WERI-Rb-1 (cell line): Measurements from ENCODE around the gene TNRC6A.

Experiments used
- DNase-seq: peaks from one replicate; pipeline ENCODE4 v3.0.0-alpha.2; 2020
- H3K27ac ChIP-seq: fragments of 250-450 bp; sonication (Bioruptor Pico); 2 replicates; pipeline ENCODE4 v1.5.1; 2020; ENCODE audit warnings: mild to moderate bottlenecking, moderate library complexity
- H3K27me3 ChIP-seq: fragments of 250-450 bp; sonication (Bioruptor Pico); 2 replicates; pipeline ENCODE4 v1.5.1; 2021; ENCODE audit warnings: mild to moderate bottlenecking, low read depth, moderate library complexity; ENCODE audit not compliant: insufficient read depth, severe bottlenecking
- H3K36me3 ChIP-seq: fragments of 250-450 bp; sonication (Bioruptor Pico); 2 replicates; pipeline ENCODE4 v1.5.1; 2020; ENCODE audit warnings: mild to moderate bottlenecking, moderate library complexity
- H3K4me3 ChIP-seq: 2 replicates; pipeline ENCODE4 v1.5.1; 2011; ENCODE audit warnings: low read depth, mild to moderate bottlenecking, control low read depth, low read length
- H3K9me3 ChIP-seq: fragments of 250-450 bp; sonication (Bioruptor Pico); 2 replicates; pipeline ENCODE4 v1.5.1; 2021; ENCODE audit warnings: mild to moderate bottlenecking, moderate library complexity; ENCODE audit not compliant: severe bottlenecking
- TF ChIP-seq, protein P1 (sequence below): IDR thresholded peaks from 2 replicates; pipeline ENCODE4 v1.5.1; 2011; ENCODE audit warnings: low read depth, mild to moderate bottlenecking, control low read depth, inconsistent platforms, low read length

Gene TNRC6A

DNA sequence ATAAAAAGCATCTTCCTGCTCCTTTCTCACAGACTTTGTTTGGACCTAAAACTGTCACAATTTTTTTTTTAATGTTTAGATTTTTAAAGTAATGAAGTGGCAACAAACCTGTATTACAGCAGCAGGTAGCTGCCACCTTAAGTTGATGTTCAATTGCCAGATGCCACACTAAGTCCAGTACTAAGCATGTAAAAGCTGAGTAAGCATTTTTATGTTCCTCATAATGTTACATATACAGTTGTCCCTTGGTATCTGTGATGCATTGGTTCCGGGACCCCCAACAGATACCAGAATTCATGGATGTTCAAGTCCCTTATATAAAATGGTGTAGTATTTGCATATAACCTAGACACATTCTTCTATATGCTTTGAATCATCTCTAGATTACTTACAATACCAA is 45.1 kb downstream of the TNRC6A start:
- no peaks in the 10 kb centered on the region for H3K27me3 ChIP-seq
- no peak for DNase-seq
- TF ChIP-seq, protein P1, sequence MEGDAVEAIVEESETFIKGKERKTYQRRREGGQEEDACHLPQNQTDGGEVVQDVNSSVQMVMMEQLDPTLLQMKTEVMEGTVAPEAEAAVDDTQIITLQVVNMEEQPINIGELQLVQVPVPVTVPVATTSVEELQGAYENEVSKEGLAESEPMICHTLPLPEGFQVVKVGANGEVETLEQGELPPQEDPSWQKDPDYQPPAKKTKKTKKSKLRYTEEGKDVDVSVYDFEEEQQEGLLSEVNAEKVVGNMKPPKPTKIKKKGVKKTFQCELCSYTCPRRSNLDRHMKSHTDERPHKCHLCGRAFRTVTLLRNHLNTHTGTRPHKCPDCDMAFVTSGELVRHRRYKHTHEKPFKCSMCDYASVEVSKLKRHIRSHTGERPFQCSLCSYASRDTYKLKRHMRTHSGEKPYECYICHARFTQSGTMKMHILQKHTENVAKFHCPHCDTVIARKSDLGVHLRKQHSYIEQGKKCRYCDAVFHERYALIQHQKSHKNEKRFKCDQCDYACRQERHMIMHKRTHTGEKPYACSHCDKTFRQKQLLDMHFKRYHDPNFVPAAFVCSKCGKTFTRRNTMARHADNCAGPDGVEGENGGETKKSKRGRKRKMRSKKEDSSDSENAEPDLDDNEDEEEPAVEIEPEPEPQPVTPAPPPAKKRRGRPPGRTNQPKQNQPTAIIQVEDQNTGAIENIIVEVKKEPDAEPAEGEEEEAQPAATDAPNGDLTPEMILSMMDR: no peak
- peaks cover 38% of the 10 kb centered on the region for H3K36me3 ChIP-seq
- no peaks in the 10 kb centered on the region for H3K9me3 ChIP-seq
- H3K4me3 ChIP-seq: no peak overlapping the region
- H3K27ac ChIP-seq: no peak overlapping the region

DNA sequence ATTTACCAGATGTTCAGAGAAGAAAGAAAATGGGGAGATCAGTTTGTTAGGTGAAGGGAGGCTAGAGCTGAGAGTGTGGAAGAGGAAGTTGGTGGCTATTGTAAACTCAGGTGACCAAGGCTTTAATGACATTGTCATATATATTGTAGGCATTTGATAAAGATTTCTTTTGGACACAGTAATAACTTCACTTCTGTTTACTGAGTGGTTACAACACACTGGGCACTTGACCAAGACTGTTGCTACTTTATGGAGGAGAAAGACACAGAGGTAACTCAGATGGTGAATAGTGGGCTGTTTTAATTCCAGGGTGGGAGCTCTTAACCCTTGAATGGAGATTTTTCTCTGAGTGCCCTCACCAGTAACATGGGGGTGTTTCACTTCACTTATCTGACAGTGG is 46.0 kb downstream of the TNRC6A start:
- Histone ChIP-seq H3K27ac (no peak overlapping the region), H3K4me3 (no peak overlapping the region), H3K27me3 (no peaks in the 10 kb centered on the region), H3K36me3 (peaks cover 47% of the 10 kb centered on the region), H3K9me3 (no peaks in the 10 kb centered on the region)
- no peak for DNase-seq
- TF ChIP-seq, protein P1: no peak

DNA sequence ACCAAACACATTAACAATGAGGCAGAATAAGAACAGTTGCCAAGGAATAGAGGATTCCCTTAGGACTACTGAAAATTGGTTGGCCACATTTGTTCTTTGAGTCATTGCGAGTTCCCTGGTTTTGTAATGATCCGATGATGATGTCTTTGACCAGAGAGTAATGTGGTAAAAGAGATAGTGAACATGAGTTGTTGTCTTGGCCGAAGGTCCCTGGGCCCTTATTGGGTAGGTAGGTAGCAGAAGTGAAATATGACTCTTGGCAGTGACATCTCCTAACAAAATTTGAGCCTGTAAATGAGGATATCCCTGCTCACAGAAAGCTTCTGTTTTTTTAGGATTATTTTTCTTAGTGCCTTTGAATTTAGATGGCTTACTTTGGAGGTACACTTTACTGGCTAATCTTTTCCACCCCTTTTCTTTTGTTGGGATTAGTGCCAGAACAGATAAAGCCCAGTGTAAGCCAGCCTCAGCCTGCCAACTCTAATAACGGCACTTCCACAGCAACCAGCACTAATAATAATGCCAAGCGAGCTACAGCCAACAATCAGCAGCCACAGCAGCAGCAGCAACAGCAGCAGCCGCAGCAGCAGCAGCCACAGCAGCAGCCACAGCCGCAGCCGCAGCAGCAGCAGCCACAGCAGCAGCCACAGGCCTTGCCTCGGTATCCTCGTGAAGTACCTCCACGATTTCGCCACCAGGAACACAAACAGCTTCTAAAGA is 47.2 kb downstream of the TNRC6A start:
- no peak overlapping the region for H3K4me3 ChIP-seq
- no peak for DNase-seq
- no peaks in the 10 kb centered on the region for H3K9me3 ChIP-seq
- H3K36me3 ChIP-seq: peaks cover 54% of the 10 kb centered on the region
- H3K27ac ChIP-seq: no peak overlapping the region
- no peaks in the 10 kb centered on the region for H3K27me3 ChIP-seq
- TF ChIP-seq, protein P1: no peak

DNA sequence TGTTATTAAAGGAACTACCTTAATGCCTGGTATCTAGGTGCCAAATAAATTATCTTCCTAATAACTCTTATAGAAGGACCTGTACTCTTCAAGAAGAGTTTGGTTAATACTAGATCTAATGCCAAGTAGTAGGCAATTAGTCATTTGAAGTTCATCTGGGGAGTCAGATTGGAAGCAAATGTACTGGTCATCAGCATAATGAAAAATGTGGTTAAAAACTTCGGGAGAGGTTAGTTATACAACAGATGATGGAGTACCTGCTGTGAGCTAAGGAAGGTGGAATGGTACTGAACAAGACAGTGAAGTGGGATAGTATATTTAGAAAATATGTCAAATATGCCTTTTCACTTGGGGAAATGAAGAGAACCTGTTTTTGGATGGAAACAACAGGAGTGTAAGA is 49.2 kb downstream of the TNRC6A start:
- no peak overlapping the region for H3K4me3 ChIP-seq
- H3K27me3 ChIP-seq: no peaks in the 10 kb centered on the region
- DNase-seq: no peak
- H3K27ac ChIP-seq: no peak overlapping the region
- TF ChIP-seq, protein P1: no peak
- peaks cover 74% of the 10 kb centered on the region for H3K36me3 ChIP-seq
- no peaks in the 10 kb centered on the region for H3K9me3 ChIP-seq

DNA sequence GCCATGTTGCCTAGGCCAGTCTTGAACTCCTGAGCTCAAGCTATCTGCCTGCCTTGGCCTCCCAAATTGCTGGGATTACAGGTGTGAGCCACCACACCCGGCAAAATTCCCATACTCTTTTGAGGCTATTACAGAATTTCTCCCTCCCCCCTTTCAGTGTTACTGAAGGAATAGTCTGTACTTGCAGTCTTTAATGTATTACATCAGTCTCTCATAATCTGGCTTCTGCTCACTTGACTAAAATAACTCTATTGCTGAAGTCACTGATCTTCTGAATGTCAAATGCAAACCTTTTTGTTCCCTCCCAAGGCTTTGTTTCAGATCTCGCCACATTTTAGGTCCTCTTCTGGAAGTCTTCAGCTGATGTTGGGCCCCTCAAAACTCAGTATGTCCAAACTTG is 51.8 kb downstream of the TNRC6A start:
- Histone ChIP-seq H3K9me3 (no peaks in the 10 kb centered on the region), H3K36me3 (peaks cover 79% of the 10 kb centered on the region), H3K27me3 (no peaks in the 10 kb centered on the region), H3K27ac (no peak overlapping the region), H3K4me3 (no peak overlapping the region)
- TF ChIP-seq, protein P1: no peak
- no peak for DNase-seq

DNA sequence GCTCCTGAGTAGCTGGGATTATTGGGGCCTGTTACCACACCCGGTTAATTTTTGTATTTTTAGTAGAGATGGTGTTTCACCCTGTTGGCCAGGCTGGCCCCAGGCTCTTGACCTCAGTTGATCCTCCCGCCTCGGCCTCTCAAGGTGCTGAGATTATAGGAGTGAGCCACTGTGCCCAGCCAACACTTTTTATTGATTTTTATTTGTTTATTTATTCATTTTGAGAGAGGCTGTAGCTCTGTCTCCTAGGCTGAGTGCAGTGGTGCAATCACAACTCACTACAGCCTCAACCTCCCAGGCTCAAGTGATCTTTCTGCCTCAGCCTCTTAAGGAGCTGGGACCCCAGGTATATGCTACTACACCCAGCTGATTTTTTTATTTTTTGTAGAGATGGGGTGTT is 54.7 kb downstream of the TNRC6A start:
- no peak overlapping the region for H3K27ac ChIP-seq
- peaks cover 68% of the 10 kb centered on the region for H3K36me3 ChIP-seq
- no peaks in the 10 kb centered on the region for H3K9me3 ChIP-seq
- H3K4me3 ChIP-seq: no peak overlapping the region
- TF ChIP-seq, protein P1: no peak
- DNase-seq: no peak
- no peaks in the 10 kb centered on the region for H3K27me3 ChIP-seq
